Calu3 (cell line): ENCODE results near the gene EXOC6B. TPM values are rescaled to one million over a fixed set of nuclear protein-coding genes. Genes with fewer than 3 reads are reported as not detected.

ENCODE experiments used
- BruUV-seq: library from RNA; stranded (reverse); fragments of 400-500 nt; replicated peaks from 2 replicates; lab custom pipeline; 2021; lab: Mats Ljungman, UMichigan
- CTCF ChIA-PET: fragments of 300-600 bp; sonication (Branson Sonifier 250); formaldehyde crosslinking; loops from one replicate; lab custom pipeline; 2022; ENCODE audit warnings: antibody characterized with exemption; lab: Charles Lee
- DNase-seq: peaks from one replicate; pipeline ENCODE4 v3.0.0; 2022
- H3K27ac Mint-ChIP-seq: one replicate; pipeline ENCODE4 v1.8.0; 2022; ENCODE audit warnings: mixed read lengths; ENCODE audit not compliant: unreplicated experiment
- H3K27me3 Mint-ChIP-seq: one replicate; pipeline ENCODE4 v1.8.0; 2022; ENCODE audit warnings: mixed read lengths; ENCODE audit not compliant: unreplicated experiment
- H3K36me3 Mint-ChIP-seq: one replicate; pipeline ENCODE4 v1.8.0; 2022; ENCODE audit warnings: mild to moderate bottlenecking, moderate library complexity, mixed read lengths; ENCODE audit not compliant: insufficient read depth, unreplicated experiment
- H3K4me1 Mint-ChIP-seq: one replicate; pipeline ENCODE4 v1.8.0; 2022; ENCODE audit warnings: mild to moderate bottlenecking, low read depth, mixed read lengths; ENCODE audit not compliant: unreplicated experiment
- H3K4me3 Mint-ChIP-seq: one replicate; pipeline ENCODE4 v1.8.0; 2022; ENCODE audit warnings: mild to moderate bottlenecking, low read depth, moderate library complexity, mixed read lengths; ENCODE audit not compliant: unreplicated experiment
- H3K9me3 Mint-ChIP-seq: one replicate; pipeline ENCODE4 v1.8.0; 2022; ENCODE audit warnings: low read depth, mixed read lengths; ENCODE audit not compliant: unreplicated experiment
- CTCF ChIP-seq: fragments of 200-600 bp; IDR thresholded peaks from one replicate; pipeline ENCODE4 v1.8.0; 2022; ENCODE audit warnings: antibody characterized with exemption; ENCODE audit not compliant: unreplicated experiment
- intact Hi-C: fragments of 100-400 bp; cut with micrococcal nuclease; formaldehyde crosslinking; loops from one replicate; pipeline ENCODE4 v1.10.0; 2022; ENCODE audit not compliant: unreplicated experiment
- total RNA-seq: library from RNA; stranded (reverse); gene quantifications from 2 replicates; pipeline ENCODE4 v1.2.3, GENCODE V29; 2022

EXOC6B gene
- total RNA-seq, 1 experiment from 2014 or later: 26.6 TPM

- Mint-ChIP-seq H3K36me3 (no peaks in the 10 kb centered on the region), H3K27me3 (no peaks in the 10 kb centered on the region), H3K4me1 (peaks cover 40% of the 10 kb centered on the region), H3K9me3 (no peaks in the 10 kb centered on the region), H3K4me3 (no peak overlapping the region), H3K27ac (no peak overlapping the region)
- TF ChIP-seq CTCF: no peak
- intact Hi-C loops: no loop called here
- no TSS peak for BruUV-seq
- CTCF ChIA-PET: interaction anchor here (0.5 to 0.9 kb wide), 3 partner anchors 9 to 129 kb away, joined by 4 to 8 read pairs (median 5); no protein-coding TSS in a partner anchor
- DNase-seq: no peak
These were observed 620.3 kb downstream of the EXOC6B start for GRCh38 chr2:72205504-72205881.

- Mint-ChIP-seq H3K27ac (peak overlapping the region; percentile 57), H3K4me3 (peak overlapping the region; percentile 29), H3K9me3 (no peaks in the 10 kb centered on the region), H3K4me1 (peaks cover 35% of the 10 kb centered on the region), H3K36me3 (no peaks in the 10 kb centered on the region), H3K27me3 (no peaks in the 10 kb centered on the region)
- DNase-seq: no peak
- BruUV-seq: no TSS peak
- CTCF ChIA-PET: interaction anchor here (0.5 to 1.2 kb wide), 5 partner anchors 10 to 130 kb away, joined by 3 to 8 read pairs (median 4); no protein-coding TSS in a partner anchor
- intact Hi-C loops: no loop called here
- TF ChIP-seq CTCF: no peak
These were observed 620.9 kb downstream of the EXOC6B start for GRCh38 chr2:72204786-72205503.

- no peak for TF ChIP-seq CTCF
- H3K27ac Mint-ChIP-seq: peak overlapping the region; percentile 57
- CTCF ChIA-PET: interaction anchor here (0.7 to 1.2 kb wide), 2 partner anchors 108 to 122 kb away, joined by 3 to 4 read pairs; no protein-coding TSS in a partner anchor
- H3K9me3 Mint-ChIP-seq: no peaks in the 10 kb centered on the region
- no peak for DNase-seq
- peaks cover 38% of the 10 kb centered on the region for H3K4me1 Mint-ChIP-seq
- no peaks in the 10 kb centered on the region for H3K27me3 Mint-ChIP-seq
- no TSS peak for BruUV-seq
- H3K36me3 Mint-ChIP-seq: no peaks in the 10 kb centered on the region
- peak overlapping the region; percentile 29 for H3K4me3 Mint-ChIP-seq
- intact Hi-C loops: no loop called here
These were observed 621.6 kb downstream of the EXOC6B start for GRCh38 chr2:72204156-72204785.

- no peak for TF ChIP-seq CTCF
- Mint-ChIP-seq H3K27ac (no peak overlapping the region), H3K27me3 (no peaks in the 10 kb centered on the region), H3K4me1 (peaks cover 20% of the 10 kb centered on the region), H3K36me3 (no peaks in the 10 kb centered on the region), H3K4me3 (no peak overlapping the region), H3K9me3 (no peaks in the 10 kb centered on the region)
- CTCF ChIA-PET: interaction anchor here (0.7 to 0.9 kb wide), 2 partner anchors 127 to 355 kb away, joined by 4 read pairs; no protein-coding TSS in a partner anchor
- DNase-seq: no peak
- intact Hi-C loops: no loop called here
- BruUV-seq: no TSS peak
These were observed 627.1 kb downstream of the EXOC6B start for GRCh38 chr2:72198532-72199241.
